G401 (cell line): ENCODE results near the gene AHI1. TPM values are rescaled to one million over a fixed set of nuclear protein-coding genes. Genes with fewer than 3 reads are reported as not detected.
"Not testable (repeated sequence)": the region's sequence is repeated elsewhere in the genome, so short reads cannot be mapped to it uniquely, and the experiment has no call there.

Experiments used
- DNase-seq: peaks from one replicate; pipeline ENCODE4 v3.0.0-alpha.2; 2015; ENCODE audit warnings: low spot score
- in situ Hi-C: cut with HindIII; loops from 2 replicates; pipeline ENCODE4 v1.10.0; 2016; ENCODE audit warnings: low sequenced_read_pairs, mixed read lengths
- total RNA-seq: library from RNA; depleted of rRNA; stranded (reverse); fragments of >200 nt; shearing (Covaris generic); gene quantifications from 2 replicates; pipeline ENCODE4 v1.2.3, GENCODE V29; 2014

Gene AHI1
- total RNA-seq, 1 experiment from 2014 or later: 9.9 TPM

- DNase-seq: no peak
- in situ Hi-C loops: no loop called here
These were observed 240.7 kb downstream of the AHI1 start for GRCh38 chr6:135256866-135257265.

GRCh38 chr6:135254471-135254870 lies 243.1 kb downstream of the AHI1 start:
- in situ Hi-C loops: no loop called here
- no peak for DNase-seq

- in situ Hi-C loops: no loop called here
- DNase-seq: no peak
These were observed 245.8 kb downstream of the AHI1 start for GRCh38 chr6:135251498-135252441.

- in situ Hi-C loops: no loop called here
- DNase-seq: no peak
These were observed 246.6 kb downstream of the AHI1 start for GRCh38 chr6:135250751-135251497.

- in situ Hi-C loops: no loop called here
- no peak for DNase-seq
These were observed 247.3 kb downstream of the AHI1 start for GRCh38 chr6:135250234-135250633.

- in situ Hi-C loops: not testable (repeated sequence)
These were observed 251.0 kb downstream of the AHI1 start for GRCh38 chr6:135246412-135247012.

GRCh38 chr6:135244805-135245204 lies 252.7 kb downstream of the AHI1 start:
- DNase-seq: no peak
- in situ Hi-C loops: no loop called here

More at GRCh38 chr6:135246412-135247012, 251.0 kb downstream of the AHI1 start:
- not testable (repeated sequence) for DNase-seq

DNA sequence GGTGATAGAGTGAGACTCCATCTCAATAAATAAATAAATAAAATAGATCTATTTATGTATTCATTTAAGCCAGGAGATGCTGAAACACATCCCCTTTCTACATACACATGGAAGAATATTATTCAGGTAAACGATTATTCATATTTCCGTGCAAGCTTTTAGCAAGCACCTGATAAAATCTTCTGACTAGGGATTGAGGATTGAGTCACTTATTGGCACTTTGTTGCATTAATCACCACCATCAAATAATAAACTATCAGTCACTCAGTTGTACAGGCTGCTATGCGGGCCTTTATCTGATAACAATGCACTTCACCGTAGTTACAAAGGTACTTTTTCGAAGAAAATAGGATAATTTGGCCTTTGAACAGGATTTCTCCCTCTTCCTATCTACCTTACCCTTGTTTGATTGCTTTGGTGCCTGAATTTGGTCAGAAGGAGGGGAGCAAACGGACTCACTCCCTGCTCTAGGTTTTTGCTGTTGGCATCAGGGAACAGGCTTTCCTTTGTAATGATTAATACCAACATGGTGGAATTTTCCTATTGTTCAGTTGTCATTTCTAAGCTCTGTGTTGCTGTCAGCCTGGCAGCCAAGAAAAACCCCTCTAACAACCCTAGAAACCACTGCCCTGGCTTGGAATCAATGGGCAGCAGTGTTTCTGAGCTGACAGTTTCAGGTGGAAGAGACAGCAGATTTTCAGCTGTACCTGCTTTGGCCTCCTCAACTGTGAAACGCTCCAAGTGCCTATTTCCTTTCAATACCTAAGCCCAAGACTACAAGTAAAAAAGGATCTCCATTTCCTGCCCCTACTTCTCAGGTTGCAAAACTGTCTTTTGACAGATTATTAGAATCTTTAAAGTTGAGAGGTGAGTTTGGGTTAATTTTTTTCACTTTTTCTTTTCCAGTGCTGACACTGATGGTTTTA lies 253.4 kb downstream of the AHI1 start:
- in situ Hi-C loops: no loop called here
- DNase-seq: no peak

GRCh38 chr6:135240711-135241110 lies 256.8 kb downstream of the AHI1 start:
- DNase-seq: no peak
- in situ Hi-C loops: no loop called here

- in situ Hi-C loops: no loop called here
- no peak for DNase-seq
These were observed 260.8 kb downstream of the AHI1 start for GRCh38 chr6:135236732-135237131.

DNA sequence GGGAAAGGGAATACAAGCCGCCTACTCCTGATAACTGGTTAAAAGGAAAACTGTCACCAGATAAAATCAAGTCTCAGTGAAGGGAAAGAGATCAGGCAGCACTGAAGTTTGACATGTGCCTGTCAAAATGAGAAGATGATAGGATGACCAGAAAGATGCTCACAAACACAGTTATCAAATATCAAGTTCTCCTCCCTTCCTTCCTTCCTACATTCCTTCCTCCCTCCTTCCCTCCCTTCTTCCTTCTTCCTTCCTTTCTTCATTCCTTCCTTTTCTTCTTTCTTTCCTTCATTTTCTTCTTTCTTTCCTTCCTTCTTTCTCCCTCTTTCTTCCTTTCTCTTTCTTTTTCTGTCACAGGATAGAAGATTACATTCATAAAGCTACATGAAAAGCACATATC lies 261.2 kb downstream of the AHI1 start:
- in situ Hi-C loops: no loop called here

DNA sequence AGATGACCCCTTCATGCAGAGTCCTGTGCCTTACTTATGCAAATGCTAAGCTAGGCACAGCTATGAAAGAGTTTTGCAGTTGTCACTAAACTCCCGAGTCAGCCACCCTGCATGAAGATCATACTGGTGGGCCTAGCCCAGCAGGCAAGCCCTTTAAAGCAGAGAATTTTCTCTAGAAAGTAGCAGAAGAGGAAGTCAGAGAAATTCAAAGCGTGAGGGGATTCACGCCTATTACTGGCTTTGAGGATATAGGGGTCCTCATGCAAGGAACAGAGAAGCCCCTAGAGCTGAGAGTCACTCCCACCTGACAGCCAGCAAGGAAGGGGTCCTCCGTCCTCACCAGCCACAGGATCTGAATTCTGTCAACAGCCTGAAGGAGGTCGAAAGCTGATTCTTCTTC lies 261.8 kb downstream of the AHI1 start:
- in situ Hi-C loops: no loop called here

More for the DNA sequence above, 261.2 kb downstream of the AHI1 start:
- DNase-seq: no peak

GRCh38 chr6:135234492-135234780 lies 263.1 kb downstream of the AHI1 start:
- in situ Hi-C loops: no loop called here
- no peak for DNase-seq

More for the DNA sequence above, 261.8 kb downstream of the AHI1 start:
- no peak for DNase-seq

DNA sequence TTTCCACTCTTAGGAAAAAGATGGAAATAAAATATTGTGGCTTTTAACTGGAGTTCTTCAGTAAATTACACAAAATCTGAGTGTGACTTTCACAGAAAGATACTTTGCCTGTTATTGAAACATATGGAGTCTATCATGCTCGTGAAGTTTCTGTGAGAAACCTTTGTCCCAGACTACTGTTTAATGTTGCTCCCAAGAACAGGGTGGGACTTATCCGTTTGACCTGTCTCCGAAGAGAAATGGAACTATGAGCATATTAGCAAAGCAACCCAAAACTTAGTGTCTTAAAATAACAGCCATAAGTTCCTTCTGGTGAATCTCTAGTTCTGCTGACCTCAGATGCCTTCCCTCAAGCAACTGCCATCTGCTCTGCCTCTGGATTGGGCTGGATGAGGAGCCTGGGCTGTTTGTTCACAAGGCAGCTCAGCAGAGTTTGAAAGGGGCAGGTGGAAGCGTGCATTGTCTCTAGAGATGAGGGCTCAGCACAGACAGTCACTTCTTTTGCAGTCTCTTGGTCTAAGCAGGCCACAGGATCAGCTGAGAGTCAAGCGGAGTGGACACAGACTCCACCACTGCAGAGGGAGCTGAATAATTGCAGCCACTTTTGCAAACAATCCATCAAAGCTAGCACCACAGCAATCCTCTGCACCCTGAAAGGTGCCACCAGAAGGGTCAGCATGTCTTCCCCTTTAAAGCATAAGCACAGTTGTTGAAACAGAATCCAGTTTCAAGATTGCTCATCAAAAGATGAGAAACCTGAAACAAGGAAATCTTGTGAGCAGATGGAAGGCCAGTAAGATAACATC lies 263.7 kb downstream of the AHI1 start:
- in situ Hi-C loops: no loop called here

More for the DNA sequence above, 263.7 kb downstream of the AHI1 start:
- DNase-seq: no peak
